IMR-90 (cell line): ENCODE results near the gene TNS3. TPM values are rescaled to one million over a fixed set of nuclear protein-coding genes. Genes with fewer than 3 reads are reported as not detected.

Source experiments
- ATAC-seq: fragments of 200-7000 bp; cut with Tn5 transposase; 2 replicates; pipeline ENCODE4 v1.9.1; 2020; ENCODE audit warnings: low read depth, mild to moderate bottlenecking, moderate library complexity
- BruUV-seq: library from RNA; stranded (reverse); fragments of 400-500 nt; replicated peaks from 2 replicates; lab custom pipeline; 2021; lab: Mats Ljungman, UMichigan
- CTCF ChIA-PET: fragments of 300-600 bp; formaldehyde crosslinking; extraction: SDS; loops from one replicate; lab custom pipeline; 2021; ENCODE audit warnings: antibody characterized with exemption; lab: Yijun Ruan, JAX
- POLR2A ChIA-PET: fragments of 300-600 bp; sonication (Branson Sonifier 250); formaldehyde crosslinking; loops from one replicate; lab custom pipeline; 2022; ENCODE audit warnings: antibody characterized with exemption; ENCODE audit not compliant: unreplicated experiment; lab: Charles Lee
- DNase-seq: peaks from one replicate; pipeline ENCODE4 v3.0.0; 2013
- H2AFZ ChIP-seq: replicated peaks from 2 replicates; pipeline ENCODE3; 2013; ENCODE audit warnings: low read length, mild to moderate bottlenecking; ENCODE audit not compliant: poor library complexity
- H2AK5ac ChIP-seq: 2 replicates; pipeline ENCODE4 v1.6.1; 2013; ENCODE audit warnings: low read depth, low read length, inconsistent platforms
- H2AK9ac ChIP-seq: replicated peaks from 2 replicates; pipeline ENCODE3; 2013; ENCODE audit warnings: mild to moderate bottlenecking, low read depth, low read length, moderate library complexity; ENCODE audit not compliant: poor library complexity
- H2BK120ac ChIP-seq: 2 replicates; pipeline ENCODE4 v1.6.1; 2013; ENCODE audit warnings: low read depth, low read length, inconsistent platforms
- H2BK15ac ChIP-seq: 3 replicates; pipeline ENCODE4 v1.6.1; 2013; ENCODE audit warnings: low read depth, low read length, inconsistent platforms
- H2BK20ac ChIP-seq: 2 replicates; pipeline ENCODE4 v1.6.1; 2013; ENCODE audit warnings: low read depth, mild to moderate bottlenecking, inconsistent platforms, low read length, moderate library complexity
- H2BK5ac ChIP-seq: 2 replicates; pipeline ENCODE4 v1.6.1; 2013; ENCODE audit warnings: mild to moderate bottlenecking, low read depth, low read length, inconsistent platforms; ENCODE audit not compliant: poor library complexity, severe bottlenecking
- H3K14ac ChIP-seq: replicated peaks from 2 replicates; pipeline ENCODE4 v1.6.1; 2013; ENCODE audit warnings: low read depth, low read length, inconsistent platforms
- H3K18ac ChIP-seq: 2 replicates; pipeline ENCODE4 v1.6.1; 2013; ENCODE audit warnings: low read depth, low read length, control low read depth
- H3K23ac ChIP-seq: 2 replicates; pipeline ENCODE4 v1.6.1; 2013; ENCODE audit warnings: low read depth, low read length, inconsistent platforms
- H3K27ac ChIP-seq: 2 replicates; pipeline ENCODE4 v1.5.1; 2013; ENCODE audit warnings: mild to moderate bottlenecking, control low read depth, low read length; ENCODE audit not compliant: insufficient read depth
- H3K27me3 ChIP-seq: 2 replicates; pipeline ENCODE4 v1.6.1; 2013; ENCODE audit warnings: low read length; ENCODE audit not compliant: control insufficient read depth, insufficient read depth
- H3K36me3 ChIP-seq: 2 replicates; pipeline ENCODE4 v1.6.1; 2013; ENCODE audit warnings: low read length, mixed read lengths; ENCODE audit not compliant: control insufficient read depth, insufficient read depth
- H3K4ac ChIP-seq: 2 replicates; pipeline ENCODE4 v1.6.1; 2013; ENCODE audit warnings: low read depth, low read length, inconsistent platforms
- H3K4me1 ChIP-seq: 2 replicates; pipeline ENCODE4 v1.6.1; 2013; ENCODE audit warnings: low read length, mixed read lengths; ENCODE audit not compliant: control insufficient read depth, insufficient read depth
- H3K4me2 ChIP-seq: 2 replicates; pipeline ENCODE4 v1.6.1; 2013; ENCODE audit warnings: low read depth, mild to moderate bottlenecking, control low read depth, low read length, moderate library complexity
- H3K4me3 ChIP-seq: 2 replicates; pipeline ENCODE4 v1.5.1; 2013; ENCODE audit warnings: low read depth, mild to moderate bottlenecking, control low read depth, low read length, moderate library complexity; ENCODE audit not compliant: insufficient read depth
- H3K56ac ChIP-seq: 2 replicates; pipeline ENCODE4 v1.6.1; 2013; ENCODE audit warnings: low read length, inconsistent platforms; ENCODE audit not compliant: insufficient read depth; ENCODE audit errors: extremely low read depth
- H3K79me1 ChIP-seq, 2 experiments: 2 replicates each; pipeline ENCODE4 v1.6.1; 2013; ENCODE audit warnings: low read length in 2 of 2, inconsistent platforms in 1 of 2, low read depth in 1 of 2
- H3K9ac ChIP-seq: 2 replicates; pipeline ENCODE4 v1.6.1; 2013; ENCODE audit warnings: low read depth, low read length, control low read depth
- H3K9me1 ChIP-seq: 2 replicates; pipeline ENCODE4 v1.6.1; 2013; ENCODE audit warnings: low read length, inconsistent platforms; ENCODE audit not compliant: insufficient read depth
- H3K9me3 ChIP-seq: 2 replicates; pipeline ENCODE4 v1.6.1; 2013; ENCODE audit warnings: low read length; ENCODE audit not compliant: control insufficient read depth, insufficient read depth
- H4K20me1 ChIP-seq: 2 replicates; pipeline ENCODE4 v1.6.1; 2013; ENCODE audit warnings: low read length, inconsistent platforms; ENCODE audit not compliant: insufficient read depth
- H4K5ac ChIP-seq: 2 replicates; pipeline ENCODE4 v1.6.1; 2013; ENCODE audit warnings: mild to moderate bottlenecking, low read depth, low read length, control low read depth
- H4K8ac ChIP-seq, 2 experiments: 2 replicates each; pipeline ENCODE4 v1.6.1; 2013; ENCODE audit warnings: low read depth in 2 of 2, low read length in 2 of 2, control low read depth in 1 of 2, inconsistent platforms in 1 of 2
- H4K91ac ChIP-seq: 2 replicates; pipeline ENCODE4 v1.6.1; 2013; ENCODE audit warnings: low read depth, low read length, inconsistent platforms; ENCODE audit not compliant: insufficient read depth
- CEBPB ChIP-seq: IDR thresholded peaks from 2 replicates; pipeline ENCODE4 v1.6.1; 2012; ENCODE audit warnings: low read depth, low read length, improper control_type of control experiment
- CHD1 ChIP-seq: IDR thresholded peaks from 2 replicates; pipeline ENCODE4 v1.6.1; 2012; ENCODE audit warnings: low read depth, low read length, improper control_type of control experiment
- CTCF ChIP-seq: conservative IDR thresholded peaks from 2 replicates; pipeline ENCODE4 v1.5.1; 2012; ENCODE audit warnings: mild to moderate bottlenecking, low read depth, low read length, improper control_type of control experiment
- ELK1 ChIP-seq: fragments of 150-350 bp; IDR thresholded peaks from 2 replicates; pipeline ENCODE4 v1.6.1; 2016; ENCODE audit warnings: low read depth, mild to moderate bottlenecking, low read length, moderate library complexity, borderline replicate concordance
- FOS ChIP-seq: fragments of 150-350 bp; IDR thresholded peaks from 2 replicates; pipeline ENCODE4 v1.6.1; 2016; ENCODE audit warnings: low read depth, low read length
- MAFK ChIP-seq: IDR thresholded peaks from 2 replicates; pipeline ENCODE4 v1.6.1; 2012; ENCODE audit warnings: low read depth, low read length, improper control_type of control experiment
- MAZ ChIP-seq: IDR thresholded peaks from 2 replicates; pipeline ENCODE4 v1.6.1; 2012; ENCODE audit warnings: low read depth, mild to moderate bottlenecking, low read length, improper control_type of control experiment, moderate library complexity, borderline replicate concordance
- MXI1 ChIP-seq: IDR thresholded peaks from 2 replicates; pipeline ENCODE4 v1.6.1; 2012; ENCODE audit warnings: low read depth, mild to moderate bottlenecking, low read length, moderate library complexity, borderline replicate concordance
- NFE2L2 ChIP-seq: fragments of 150-350 bp; IDR thresholded peaks from 2 replicates; pipeline ENCODE4 v1.6.1; 2016; ENCODE audit warnings: low read depth, mild to moderate bottlenecking, low read length
- POLR2A ChIP-seq: IDR thresholded peaks from 2 replicates; pipeline ENCODE4 v1.6.1; 2012; ENCODE audit warnings: mild to moderate bottlenecking, low read depth, low read length
- RAD21 ChIP-seq: IDR thresholded peaks from 2 replicates; pipeline ENCODE4 v1.6.1; 2012; ENCODE audit warnings: low read length, improper control_type of control experiment
- RCOR1 ChIP-seq: IDR thresholded peaks from 2 replicates; pipeline ENCODE4 v1.6.1; 2012; ENCODE audit warnings: mild to moderate bottlenecking, low read length, improper control_type of control experiment; ENCODE audit not compliant: insufficient replicate concordance
- RFX5 ChIP-seq: IDR thresholded peaks from 2 replicates; pipeline ENCODE4 v1.8.0; 2012; ENCODE audit warnings: low read depth, mild to moderate bottlenecking, low read length, moderate library complexity
- SMC3 ChIP-seq: fragments of 150-350 bp; IDR thresholded peaks from 2 replicates; pipeline ENCODE4 v1.6.1; 2016; ENCODE audit warnings: low read depth, mild to moderate bottlenecking, antibody characterized with exemption, low read length, moderate library complexity
- USF2 ChIP-seq: fragments of 150-350 bp; IDR thresholded peaks from 2 replicates; pipeline ENCODE4 v1.6.1; 2017; ENCODE audit warnings: mild to moderate bottlenecking, antibody characterized with exemption, low read length, low read depth
- WGBS, 2 experiments: methylation state at CpG; one replicate each; pipeline versions ENCODE4 v1.1.5 to v1.1.7; 2013; ENCODE audit warnings: missing lambda C conversion rate in 2 of 2; ENCODE audit not compliant: insufficient read length in 1 of 2; ENCODE audit errors: extremely low coverage in 2 of 2; 5-methylcytosine and 5-hydroxymethylcytosine counted together
- dilution Hi-C: fragments of 300-500 bp; cut with HindIII; formaldehyde crosslinking; loops from one replicate; pipeline ENCODE4 v1.14.3; 2018; ENCODE audit warnings: low sequenced_read_pairs; ENCODE audit not compliant: unreplicated experiment
- in situ Hi-C: fragments of 300-500 bp; cut with MboI; formaldehyde crosslinking; loops from 3 replicates; pipeline ENCODE4 v1.14.3; 2019; ENCODE audit warnings: low sequenced_read_pairs, inconsistent platforms, mixed read lengths
- intact Hi-C: fragments of 100-400 bp; cut with micrococcal nuclease; formaldehyde crosslinking; loops from 2 replicates; pipeline ENCODE4 v1.10.0; 2022
- polyA plus RNA-seq, 3 experiments: library from polyadenylated mRNA; depleted of rRNA; stranded (reverse); fragments of >200 nt; gene quantifications; 2 replicates each; pipeline ENCODE4 v1.2.3, GENCODE V29; 2012; ENCODE audit warnings: low replicate concordance in 1 of 3
- total RNA-seq: library from RNA; depleted of rRNA; stranded (reverse); fragments of >200 nt; gene quantifications from 2 replicates; pipeline ENCODE4 v1.2.3, GENCODE V29; 2012

Gene TNS3
- total and polyA plus RNA-seq, 2 of the 4 experiments (the other 2 are of a cell fraction): 64.3 to 79.2 TPM

DNA sequence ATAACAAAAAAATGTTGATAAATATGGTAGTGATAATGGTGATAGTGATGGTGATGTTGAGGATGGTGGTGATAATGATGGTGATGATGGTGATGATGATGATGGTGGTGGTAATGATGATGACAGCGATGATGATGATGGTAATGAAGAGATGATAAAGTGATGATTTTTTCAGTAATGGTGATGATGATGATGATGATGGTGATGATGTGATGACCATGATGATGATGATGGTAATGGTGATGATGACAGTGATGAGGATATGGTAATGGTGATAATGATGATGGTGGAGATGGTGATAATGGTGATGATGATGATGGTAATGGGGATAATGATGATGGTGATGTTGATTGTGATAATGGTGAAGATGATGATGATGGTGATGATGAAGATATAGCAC, 321.6 kb downstream of the TNS3 start:
- Histone ChIP-seq H3K27me3 (no peaks in the 10 kb centered on the region), H2AK5ac (no peak overlapping the region), H3K56ac (no peak overlapping the region), H2BK20ac (no peak overlapping the region), H3K4ac (no peak overlapping the region), H3K9ac (no peak overlapping the region), H2BK120ac (no peak overlapping the region), H2BK5ac (no peak overlapping the region), H4K5ac (no peak overlapping the region), H3K36me3 (no peaks in the 10 kb centered on the region), H3K9me1 (no peaks in the 10 kb centered on the region), H3K18ac (no peak overlapping the region), H3K27ac (no peak overlapping the region), H2AK9ac (no peak overlapping the region), H3K14ac (no peak overlapping the region), H3K79me1 (no peaks in the 10 kb centered on the region), H4K8ac (no peak overlapping the region), H3K9me3 (no peaks in the 10 kb centered on the region), H3K23ac (no peak overlapping the region), H3K4me2 (no peak overlapping the region), H3K4me3 (no peak overlapping the region), H4K20me1 (no peaks in the 10 kb centered on the region), H3K4me1 (peaks cover under 1% of the 10 kb centered on the region), H2AFZ (no peak overlapping the region), H2BK15ac (no peak overlapping the region), H4K91ac (no peak overlapping the region)
- 100% methylated on average over 1 of the region's 1 CpG; no CpG with 5 or more reads in 1 of the 2 experiments for WGBS, 2 experiments
- BruUV-seq: no TSS peak
- CTCF ChIA-PET: no interaction called here
- ATAC-seq: no peak
- no peak for DNase-seq
- TF ChIP-seq NFE2L2 (no peak), CHD1 (no peak), RFX5 (no peak), USF2 (no peak), MAZ (no peak), SMC3 (no peak), MXI1 (no peak), RAD21 (no peak), MAFK (no peak), RCOR1 (no peak), FOS (no peak), CEBPB (no peak), POLR2A (no peak), CTCF (no peak), ELK1 (no peak)
- dilution Hi-C loops (no loop called here), intact Hi-C loops (loop anchor here (10.0 kb wide), 2 partner anchors 315 to 685 kb away; partner anchors contain the start of gene PKD1L1), in situ Hi-C loops (loop anchor here (10.0 to 25.0 kb wide), 3 partner anchors 555 to 852 kb away; partner anchors contain the start of gene PKD1L1)
- POLR2A ChIA-PET: no interaction called here
